ENCODE results near the gene MIF. TPM values are rescaled to one million over a fixed set of nuclear protein-coding genes. Genes with fewer than 3 reads are reported as not detected.
A peak's percentile ranks its signal among the peaks of the same experiment; 100 is the strongest.
"Not testable (repeated sequence)": the region's sequence is repeated elsewhere in the genome, so short reads cannot be mapped to it uniquely, and the experiment has no call there.

The MIF gene
- polyA plus RNA-seq, 1 donor = 533 TPM

DNA sequence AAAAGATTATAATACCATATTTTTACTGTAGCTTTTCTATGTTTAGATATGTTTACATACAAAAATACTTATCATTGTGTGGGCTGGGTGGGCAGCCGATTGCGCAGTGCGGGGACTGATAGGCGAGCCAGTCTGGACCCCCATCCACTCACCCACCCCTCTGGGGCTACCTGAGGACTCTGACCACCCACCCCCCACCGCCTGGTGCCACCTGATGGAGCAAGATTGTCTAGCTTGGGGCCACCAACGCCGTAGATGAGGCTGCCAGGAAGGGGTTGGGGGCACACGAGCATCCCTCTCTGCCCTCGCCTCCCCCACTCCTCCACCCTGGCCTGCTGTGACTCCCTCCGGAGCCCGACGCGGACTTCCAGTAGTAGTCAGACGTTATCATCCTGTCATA lies 32.4 kb downstream of the MIF start:
- Histone ChIP-seq H3K4me3 (ENCODE audit: low read length) (no peak overlapping the region), H3K36me3 (ENCODE audit: control insufficient read depth, insufficient read depth, low read length) (peaks cover 18% of the 10 kb centered on the region), H3K27me3 (ENCODE audit: control insufficient read depth, insufficient read depth, low read length) (no peaks in the 10 kb centered on the region), H3K9me3 (ENCODE audit: control insufficient read depth, low read depth, low read length) (peaks cover 3% of the 10 kb centered on the region), H3K27ac (ENCODE audit: low read length) (no peak overlapping the region), H3K4me1 (ENCODE audit: control insufficient read depth, insufficient read depth, low read length) (no peaks in the 10 kb centered on the region)
- whole genome bisulfite sequencing (ENCODE audit: insufficient coverage, low lambda C conversion rate) = 75% methylated on average over 4 of the region's 14 CpGs
- peak in 1 of 2 donors; percentile 0 for DNase-seq

DNA sequence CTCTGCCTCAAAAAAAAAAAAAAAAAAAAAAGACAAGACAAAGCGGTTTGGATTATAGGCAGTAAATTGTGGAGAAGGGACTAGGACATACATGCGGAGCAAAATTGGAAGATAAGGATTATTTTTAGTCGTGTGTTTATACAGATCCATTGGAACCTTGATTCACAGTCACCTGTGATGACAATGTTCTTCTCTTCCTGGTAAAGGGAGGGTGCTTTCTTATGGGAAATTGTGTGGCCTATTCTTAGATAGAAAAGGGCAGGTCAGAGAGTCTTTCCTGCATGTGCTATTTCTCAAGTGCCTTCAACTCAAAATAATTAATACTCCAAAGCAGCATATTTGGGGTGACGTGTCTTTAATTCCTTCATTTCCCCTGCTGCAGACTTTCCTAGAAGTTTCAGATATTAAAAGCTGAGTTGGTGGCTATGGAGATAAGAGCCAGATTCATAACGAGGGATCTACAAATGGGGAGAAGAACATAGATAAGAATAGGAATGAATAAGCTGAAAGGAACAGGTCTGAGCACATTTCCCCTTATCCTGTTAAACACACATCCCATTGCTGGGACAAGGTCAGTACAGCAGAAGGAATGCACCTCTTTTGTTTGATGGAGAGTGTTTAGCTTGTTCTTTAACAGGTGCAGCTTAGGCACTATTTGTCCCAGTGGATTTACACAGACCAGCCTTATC lies 44.3 kb downstream of the MIF start:
- peak in 1 of 2 donors; percentile 17 for DNase-seq
- Histone ChIP-seq H3K27ac (ENCODE audit: low read length) (no peak overlapping the region), H3K4me1 (ENCODE audit: control insufficient read depth, insufficient read depth, low read length) (no peaks in the 10 kb centered on the region), H3K36me3 (ENCODE audit: control insufficient read depth, insufficient read depth, low read length) (no peaks in the 10 kb centered on the region), H3K27me3 (ENCODE audit: control insufficient read depth, insufficient read depth, low read length) (no peaks in the 10 kb centered on the region), H3K4me3 (ENCODE audit: low read length) (no peak overlapping the region), H3K9me3 (ENCODE audit: control insufficient read depth, low read depth, low read length) (no peaks in the 10 kb centered on the region)
- 50% methylated on average over 4 of the region's 5 CpGs for WGBS (ENCODE audit: insufficient coverage, low lambda C conversion rate)

DNA sequence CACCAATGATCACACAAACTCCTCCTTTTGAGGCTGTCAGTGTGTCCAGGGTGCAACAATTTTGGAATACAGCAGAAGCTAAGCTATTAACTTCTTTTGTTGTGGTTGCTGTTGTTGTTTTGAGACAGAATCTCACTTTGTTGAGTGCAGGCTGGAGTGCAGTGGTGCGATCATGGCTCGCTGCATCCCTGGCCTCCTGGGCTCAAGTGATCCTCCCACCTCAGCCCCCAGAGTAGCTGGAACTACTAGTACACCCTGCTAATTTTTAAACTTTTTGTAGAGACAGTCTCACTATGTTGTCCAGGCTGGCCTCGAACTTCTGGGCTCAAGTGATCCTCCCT lies 44.8 kb downstream of the MIF start:
- Histone ChIP-seq H3K4me1 (ENCODE audit: control insufficient read depth, insufficient read depth, low read length) (no peaks in the 10 kb centered on the region), H3K27me3 (ENCODE audit: control insufficient read depth, insufficient read depth, low read length) (no peaks in the 10 kb centered on the region), H3K9me3 (ENCODE audit: control insufficient read depth, low read depth, low read length) (no peaks in the 10 kb centered on the region), H3K4me3 (ENCODE audit: low read length) (no peak overlapping the region), H3K36me3 (ENCODE audit: control insufficient read depth, insufficient read depth, low read length) (no peaks in the 10 kb centered on the region), H3K27ac (ENCODE audit: low read length) (no peak overlapping the region)
- WGBS (ENCODE audit: insufficient coverage, low lambda C conversion rate) = no CpG with 5 or more reads among the region's 3 CpGs
- DNase-seq = no peak

DNA sequence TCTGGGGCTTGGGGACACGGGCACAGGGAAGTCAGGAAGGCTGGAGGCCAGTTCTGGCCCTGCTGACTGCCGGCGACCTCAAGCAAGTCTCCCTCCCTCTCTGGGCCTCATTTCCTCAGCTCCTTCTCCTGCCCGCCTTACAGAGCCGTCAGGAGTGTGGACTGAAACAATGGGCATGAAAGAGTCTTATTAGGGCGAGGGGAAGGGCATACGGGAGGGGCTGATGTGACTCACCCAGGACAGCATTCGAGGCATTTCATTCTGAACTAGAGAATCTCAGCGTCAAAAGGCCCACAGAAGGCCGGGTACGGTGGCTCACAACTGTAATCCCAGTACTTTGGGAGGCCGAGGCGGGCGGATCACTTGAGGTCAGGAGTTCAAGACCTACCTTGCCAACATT lies 46.0 kb downstream of the MIF start:
- WGBS (ENCODE audit: insufficient coverage, low lambda C conversion rate) = no CpG with 5 or more reads among the region's 14 CpGs
- H3K4me3 ChIP-seq (ENCODE audit: low read length); H3K36me3 ChIP-seq (ENCODE audit: control insufficient read depth, insufficient read depth, low read length); H3K27ac ChIP-seq (ENCODE audit: low read length); H3K27me3 ChIP-seq (ENCODE audit: control insufficient read depth, insufficient read depth, low read length); H3K9me3 ChIP-seq (ENCODE audit: control insufficient read depth, low read depth, low read length); DNase-seq; H3K4me1 ChIP-seq (ENCODE audit: control insufficient read depth, insufficient read depth, low read length): not testable (repeated sequence)

Other genes starting within 250 kb of the MIF start
- 1.4 TPM for gene RGL4, start 203.4 kb upstream of the MIF start, polyA plus RNA-seq
- gene ZNF70, start 143.3 kb upstream of the MIF start, polyA plus RNA-seq = 4.0 TPM
- gene VPREB3, start 140.0 kb upstream of the MIF start, polyA plus RNA-seq = 0.45 TPM
- gene C22orf15, start 131.4 kb upstream of the MIF start, polyA plus RNA-seq = 0.43 TPM
- gene CHCHD10, start 126.4 kb upstream of the MIF start, polyA plus RNA-seq = 88.2 TPM
- 12.7 TPM for gene MMP11, start 121.5 kb upstream of the MIF start, polyA plus RNA-seq
- gene SMARCB1, start 107.4 kb upstream of the MIF start, polyA plus RNA-seq = 84.8 TPM
- 4.8 TPM for gene DERL3, start 55.4 kb upstream of the MIF start, polyA plus RNA-seq
- 19.3 TPM for gene SLC2A11, start 36.5 kb upstream of the MIF start, polyA plus RNA-seq
- 4.6 TPM for gene GSTT2B, start 66.8 kb downstream of the MIF start, polyA plus RNA-seq
- gene DDTL, start 72.5 kb downstream of the MIF start, polyA plus RNA-seq = 11.2 TPM
- gene DDT, start 80.1 kb downstream of the MIF start, polyA plus RNA-seq = 138 TPM
- gene GSTT2, start 85.8 kb downstream of the MIF start, polyA plus RNA-seq = 0.22 TPM
- gene GSTT4, start 111.1 kb downstream of the MIF start, polyA plus RNA-seq = not detected
- 47.1 TPM for gene CABIN1, start 116.9 kb downstream of the MIF start, polyA plus RNA-seq

Data from large intestine (tissue), 3 donors.